NCI-H1048 (cell line): ENCODE results near the gene C3.
"Not testable (repeated sequence)": the region's sequence is repeated elsewhere in the genome, so short reads cannot be mapped to it uniquely, and the experiment has no call there.

Source experiments
- DNase-seq: peaks from one replicate; lab custom pipeline; 2025; lab: John Stamatoyannopoulos, UW

Gene C3

GRCh38 chr19:6720369-6721137 is at the start of gene C3:
Gene C3, minus strand, starts transcription at chr19:6720650. Its CDS starts 61 bp downstream, at chr19:6720589.
- no peak for DNase-seq

- DNase-seq = no peak
Observed at GRCh38 chr19:6769006-6769619, 48.7 kb upstream of the C3 start.

GRCh38 chr19:6768236-6768785 is 47.9 kb upstream of the C3 start:
- no peak for DNase-seq

GRCh38 chr19:6767357-6768235 is 47.1 kb upstream of the C3 start, which contains the start of gene SH2D3A:
Gene SH2D3A, minus strand, starts transcription at chr19:6767435. Its CDS starts 3,687 bp downstream, at chr19:6763748.
- peak; percentile 85 for DNase-seq

- peak; percentile 61 for DNase-seq
Observed at GRCh38 chr19:6767081-6767356, 46.6 kb upstream of the C3 start.

GRCh38 chr19:6766357-6767080 is 46.1 kb upstream of the C3 start:
- no peak for DNase-seq

- peak; percentile 62 for DNase-seq
Observed at GRCh38 chr19:6765738-6766356, 45.4 kb upstream of the C3 start.

GRCh38 chr19:6762253-6762797 is 41.9 kb upstream of the C3 start:
- DNase-seq = not testable (repeated sequence)

- no peak for DNase-seq
Observed at GRCh38 chr19:6761053-6761676, 40.7 kb upstream of the C3 start.

GRCh38 chr19:6760606-6761005 is 40.2 kb upstream of the C3 start:
- no peak for DNase-seq

- no peak for DNase-seq
Observed at GRCh38 chr19:6754653-6755463, 34.4 kb upstream of the C3 start.

GRCh38 chr19:6754136-6754535 is 33.7 kb upstream of the C3 start:
- no peak for DNase-seq

GRCh38 chr19:6753178-6754031 is 33.0 kb upstream of the C3 start:
- DNase-seq = no peak

- DNase-seq = no peak
Observed at GRCh38 chr19:6752256-6753177, 32.1 kb upstream of the C3 start.

- no peak for DNase-seq
Observed at GRCh38 chr19:6751189-6751588, 30.7 kb upstream of the C3 start.

GRCh38 chr19:6750062-6750461 is 29.6 kb upstream of the C3 start:
- no peak for DNase-seq

GRCh38 chr19:6748543-6748942 is 28.1 kb upstream of the C3 start:
- DNase-seq = not testable (repeated sequence)

GRCh38 chr19:6745965-6746364 is 25.5 kb upstream of the C3 start:
- DNase-seq = no peak
